HG02623 (cell line): ENCODE measurements around the gene SP110.
"Not testable (repeated sequence)": the region's sequence is repeated elsewhere in the genome, so short reads cannot be mapped to it uniquely, and the experiment has no call there.

Source experiments
- ATAC-seq: cut with Tn5 transposase; IDR thresholded peaks from one replicate; pipeline ENCODE4 v1.9.1; 2021; ENCODE audit warnings: moderate library complexity; ENCODE audit not compliant: unreplicated experiment

SP110 gene

DNA sequence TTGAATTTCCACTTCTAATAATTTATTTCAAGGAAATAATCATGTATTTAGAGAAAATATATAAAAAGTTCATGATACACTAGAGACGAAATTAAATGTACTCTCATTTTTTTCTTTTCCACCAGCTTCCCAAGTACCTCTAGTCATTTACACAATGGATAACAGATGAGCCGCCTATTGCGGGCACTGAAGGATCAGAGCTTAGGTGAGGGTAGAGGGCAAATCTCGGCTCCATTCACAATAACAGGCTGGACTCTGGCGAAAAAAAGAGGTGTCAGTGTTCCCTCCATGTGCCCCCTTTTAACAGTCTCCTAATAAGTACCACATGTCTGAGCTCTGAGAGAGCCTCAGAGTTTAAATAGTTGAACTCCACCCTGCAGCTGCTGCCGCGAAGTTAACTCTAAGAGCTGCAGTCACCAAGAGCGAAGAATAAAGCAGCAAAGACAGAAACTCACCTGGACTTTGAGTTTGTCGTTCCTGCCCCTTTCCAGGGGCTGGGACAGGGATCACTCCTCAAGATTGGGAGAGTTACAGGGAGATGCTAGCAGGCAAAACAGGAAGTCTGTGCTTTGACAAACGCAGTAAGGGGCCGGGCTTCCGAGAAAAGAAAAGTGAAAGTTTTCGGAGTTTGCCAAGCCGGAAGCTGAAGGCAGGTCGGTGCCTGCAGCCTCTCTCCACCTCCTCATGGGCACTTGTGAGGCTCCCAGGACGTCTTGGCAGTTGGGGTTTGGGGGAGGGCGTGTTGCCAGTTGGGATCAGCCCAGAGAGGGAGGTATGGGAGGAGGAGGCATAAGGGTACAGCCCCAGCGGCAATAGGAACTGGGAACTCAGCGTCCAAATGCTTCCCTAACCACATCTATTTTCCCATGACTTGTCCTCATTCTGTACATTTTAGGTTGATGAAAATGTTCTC, at the start of gene SP110:
SP110 (minus strand) TSS at position 566 of the 913 bp plus-strand sequence. CDS start 3,057 bp downstream, outside the sequence.
- peak; percentile 78 for ATAC-seq

DNA sequence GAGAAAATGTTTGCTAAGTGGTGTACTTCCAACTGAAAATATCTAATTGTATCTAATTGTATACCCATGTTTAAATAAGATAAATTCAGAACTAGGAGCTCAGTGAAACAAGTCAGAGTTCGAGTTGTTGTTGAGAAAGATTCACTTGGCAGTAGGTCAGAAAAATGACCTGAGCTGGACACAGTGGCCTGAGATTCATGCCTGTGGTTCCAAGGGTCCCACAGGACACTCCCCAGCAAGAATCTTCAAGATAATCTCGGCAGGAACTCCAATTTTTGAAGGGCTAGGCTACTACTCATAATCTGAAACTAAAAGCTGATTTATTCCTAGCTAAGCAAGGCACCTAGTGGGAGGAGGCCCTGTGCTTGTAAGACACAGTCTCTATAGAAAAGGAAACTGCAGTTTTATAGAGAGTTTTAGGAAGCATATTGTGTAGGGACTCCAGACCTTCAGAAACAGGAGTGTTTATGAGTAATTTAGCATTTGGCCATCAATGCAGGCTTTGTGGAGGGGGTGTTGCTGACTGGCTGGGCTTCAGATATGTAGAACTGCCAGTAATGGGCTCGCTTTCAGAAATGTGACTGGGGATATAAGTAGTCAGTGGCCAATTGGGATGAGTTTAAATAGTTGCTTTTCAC, 48.9 kb upstream of the SP110 start:
- ATAC-seq: peak; percentile 48

DNA sequence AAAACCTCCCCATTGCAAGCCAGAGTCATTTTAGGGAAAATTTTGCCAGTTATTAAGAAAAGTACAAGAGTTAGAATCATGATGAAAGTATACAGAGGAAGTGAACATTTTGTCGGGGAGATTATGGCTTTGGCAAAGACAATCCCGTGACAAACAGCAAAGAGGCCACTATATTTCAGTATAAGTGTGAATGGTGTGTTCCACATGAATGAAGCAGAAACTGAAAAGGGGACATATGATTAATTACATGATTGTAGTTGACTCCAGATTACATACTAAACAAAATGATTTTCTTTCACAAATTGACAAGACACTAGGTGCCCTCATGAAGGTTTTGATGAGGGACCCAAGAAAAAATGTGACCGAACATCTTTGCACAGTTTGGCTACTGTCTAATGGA, 47.8 kb upstream of the SP110 start:
- peak; percentile 56 for ATAC-seq

DNA sequence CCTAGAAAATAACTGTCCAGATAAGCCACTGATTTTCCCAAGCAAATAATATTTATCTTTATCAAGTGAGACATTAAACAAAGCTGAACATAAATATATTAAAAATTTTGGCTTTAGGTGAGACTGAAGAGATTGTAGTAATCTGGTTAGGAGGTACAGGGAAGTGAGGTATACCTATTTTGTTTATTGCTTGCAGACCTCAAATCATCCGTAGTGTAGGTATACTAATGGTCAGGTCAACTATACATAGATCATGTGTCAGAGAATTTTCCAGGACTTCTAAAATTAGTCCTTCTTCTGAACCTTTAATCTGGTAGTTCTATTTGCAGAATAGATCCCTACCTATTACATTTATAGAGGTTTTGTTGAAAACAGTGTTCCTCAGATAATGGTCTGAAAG, 47.3 kb upstream of the SP110 start:
- peak; percentile 19 for ATAC-seq

DNA sequence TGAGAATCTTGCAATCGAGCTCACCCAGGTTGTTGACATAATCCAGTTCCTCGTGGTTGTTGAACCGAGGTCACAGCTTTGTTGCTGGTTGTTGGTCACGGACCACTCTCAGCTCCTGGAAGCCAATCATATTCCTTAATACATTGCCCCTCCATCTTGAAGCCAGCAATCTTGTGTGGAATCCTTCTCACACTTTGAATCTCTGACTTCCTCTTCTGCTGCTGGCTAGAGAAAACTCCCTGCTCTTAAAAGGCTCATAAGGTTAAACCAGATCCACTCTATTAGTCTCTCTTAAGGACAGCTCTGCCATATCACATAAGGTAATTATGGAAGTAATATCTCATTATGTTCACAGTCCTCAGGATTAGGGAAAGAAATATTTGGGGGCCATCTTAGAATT, 46.9 kb upstream of the SP110 start:
- ATAC-seq: no peak

- ATAC-seq: not testable (repeated sequence)
Measured at GRCh38 chr2:230264945-230265344, 45.2 kb upstream of the SP110 start.

DNA sequence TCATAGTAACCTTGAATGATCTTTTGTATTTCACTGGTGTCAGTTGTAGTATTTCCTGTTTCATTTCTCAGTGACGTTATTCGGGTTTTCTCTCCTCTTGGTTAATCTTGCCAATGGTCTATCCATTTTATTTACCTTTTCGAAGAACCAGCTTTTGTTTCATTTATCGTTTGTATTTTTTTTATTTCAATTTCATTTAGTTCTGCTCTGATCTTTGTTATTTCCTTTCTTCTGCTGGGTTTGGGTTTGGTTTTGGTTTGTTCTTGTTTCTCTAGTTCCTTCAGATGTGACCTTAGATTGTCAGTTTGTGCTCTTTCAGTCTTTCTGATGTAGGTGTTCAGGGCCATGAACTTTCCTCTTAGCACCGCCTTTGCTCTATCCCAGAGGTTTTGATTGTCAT, 42.5 kb upstream of the SP110 start:
- no peak for ATAC-seq

DNA sequence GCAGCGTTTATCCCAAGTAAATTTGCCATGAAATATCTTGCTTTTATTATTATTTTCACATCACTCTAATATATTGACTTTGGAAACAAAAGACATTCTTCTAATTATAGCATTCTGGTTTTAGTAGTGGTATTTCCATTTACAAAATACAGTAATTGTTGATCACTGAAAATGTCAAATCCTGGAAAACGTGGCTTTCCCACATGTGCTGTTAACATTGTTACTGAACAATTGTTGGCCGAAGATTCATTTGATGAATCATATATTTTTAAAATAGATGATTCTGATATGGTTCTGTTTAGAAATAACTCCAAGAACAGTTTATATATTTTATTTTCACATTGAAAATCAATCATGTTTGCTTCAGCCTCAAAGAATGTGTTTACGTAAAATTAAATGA, 38.7 kb upstream of the SP110 start:
- ATAC-seq: no peak

GRCh38 chr2:230256733-230257332, 37.0 kb upstream of the SP110 start:
- no peak for ATAC-seq

DNA sequence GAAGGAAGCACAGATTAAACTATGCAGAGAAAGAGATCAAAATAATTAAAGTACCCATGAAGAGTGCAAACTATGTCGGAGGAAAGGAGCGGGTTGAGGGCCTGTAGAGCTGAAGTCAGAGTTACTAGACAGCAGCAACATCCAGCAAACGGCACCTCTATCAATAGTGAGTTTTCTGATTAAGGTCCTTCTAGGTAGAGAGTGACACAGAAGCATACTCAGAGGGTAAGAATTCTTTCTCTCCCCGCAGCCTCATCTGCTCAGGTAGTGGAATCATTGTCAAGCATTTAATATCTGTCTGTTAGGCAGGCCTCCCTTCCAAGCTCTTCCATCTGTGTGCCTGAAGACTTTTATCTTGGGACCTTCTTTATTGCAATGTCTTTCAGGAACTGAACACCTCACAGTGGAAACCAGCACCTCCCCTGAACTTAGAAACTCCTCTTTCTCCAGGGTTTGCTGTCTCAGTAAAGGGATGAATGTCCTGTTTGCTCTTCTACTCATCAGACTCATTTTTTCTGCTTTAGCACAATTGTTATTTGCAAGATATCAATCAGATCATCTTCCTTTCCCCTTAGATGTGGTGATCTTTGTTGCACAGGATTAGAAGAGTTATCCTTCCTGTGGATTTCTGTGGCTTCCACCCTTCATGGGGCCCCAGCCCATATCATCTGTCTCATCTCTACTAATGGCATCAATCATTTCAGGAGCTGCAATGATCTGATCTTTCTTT, 34.5 kb upstream of the SP110 start:
- ATAC-seq: no peak

DNA sequence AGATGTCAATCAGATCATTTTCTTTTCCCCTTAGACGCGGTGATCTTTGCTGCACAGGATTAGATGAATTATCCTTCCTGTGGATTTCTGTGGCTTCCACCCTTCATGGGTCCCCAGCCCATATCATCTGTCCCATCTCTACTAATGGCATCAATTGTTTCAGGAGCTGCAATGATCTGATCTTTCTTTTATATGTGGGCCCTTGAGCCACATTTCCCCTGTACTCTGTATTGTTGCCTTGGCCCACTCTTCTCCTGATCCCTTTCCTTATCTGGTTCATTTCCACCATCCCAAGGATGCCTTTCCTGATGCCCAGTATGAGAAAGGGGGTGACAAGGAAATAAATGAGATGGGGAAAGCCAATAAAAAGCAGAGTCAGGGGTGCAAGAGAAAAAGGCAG, 30.4 kb upstream of the SP110 start:
- ATAC-seq: no peak

GRCh38 chr2:230246206-230246605, 26.4 kb upstream of the SP110 start:
- no peak for ATAC-seq

GRCh38 chr2:230244211-230244610, 24.4 kb upstream of the SP110 start:
- ATAC-seq: no peak

DNA sequence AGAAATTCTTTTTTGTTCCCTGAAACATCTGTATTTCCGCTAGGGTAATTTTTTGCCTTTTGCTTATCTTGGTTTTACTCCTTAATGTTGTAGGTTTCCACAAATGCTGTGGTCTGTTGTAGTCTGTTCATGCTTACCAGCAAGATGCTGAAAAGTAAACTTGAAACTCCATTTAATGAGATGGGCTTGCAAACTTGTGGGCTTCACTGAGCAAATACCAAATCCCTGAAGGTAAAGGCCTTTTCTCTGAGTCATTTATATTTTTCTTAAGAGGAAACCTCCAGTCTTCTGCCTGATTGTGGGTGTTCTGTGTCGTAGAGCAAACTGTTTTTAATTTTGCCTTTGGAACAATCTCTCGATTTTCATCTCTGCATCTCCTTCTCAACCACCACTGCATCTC, 15.1 kb upstream of the SP110 start:
- ATAC-seq: peak; percentile 52

DNA sequence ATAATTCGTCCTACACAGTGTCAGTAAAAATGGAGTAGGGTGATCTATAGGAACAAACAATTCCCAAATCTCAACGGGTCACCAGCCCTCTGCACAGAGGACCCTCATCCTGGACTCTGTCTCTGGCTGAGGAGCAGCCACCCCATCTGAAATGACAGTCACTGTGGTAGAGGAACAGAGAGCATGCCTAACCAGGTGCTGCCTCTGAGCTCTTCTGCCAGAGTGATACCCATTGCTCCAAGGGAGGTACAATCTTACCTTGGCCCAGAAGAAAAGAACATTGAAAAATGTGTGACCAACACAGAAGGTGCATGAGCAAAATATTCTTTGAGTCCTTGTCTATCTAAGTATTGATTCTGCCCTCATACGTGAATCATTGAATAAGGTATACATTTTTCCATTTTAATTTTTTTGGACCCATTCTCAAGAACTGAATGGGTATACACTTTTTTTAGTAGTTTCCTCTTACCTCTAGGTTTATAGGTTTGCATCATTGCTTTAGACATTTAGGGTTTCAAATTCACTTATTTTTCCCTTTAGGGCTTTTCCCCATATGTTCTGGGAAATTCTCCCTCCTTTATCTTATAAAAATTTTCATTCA, 14.4 kb upstream of the SP110 start:
- peak; percentile 43 for ATAC-seq

- ATAC-seq: no peak
Measured at GRCh38 chr2:230231251-230231650, 11.5 kb upstream of the SP110 start.

DNA sequence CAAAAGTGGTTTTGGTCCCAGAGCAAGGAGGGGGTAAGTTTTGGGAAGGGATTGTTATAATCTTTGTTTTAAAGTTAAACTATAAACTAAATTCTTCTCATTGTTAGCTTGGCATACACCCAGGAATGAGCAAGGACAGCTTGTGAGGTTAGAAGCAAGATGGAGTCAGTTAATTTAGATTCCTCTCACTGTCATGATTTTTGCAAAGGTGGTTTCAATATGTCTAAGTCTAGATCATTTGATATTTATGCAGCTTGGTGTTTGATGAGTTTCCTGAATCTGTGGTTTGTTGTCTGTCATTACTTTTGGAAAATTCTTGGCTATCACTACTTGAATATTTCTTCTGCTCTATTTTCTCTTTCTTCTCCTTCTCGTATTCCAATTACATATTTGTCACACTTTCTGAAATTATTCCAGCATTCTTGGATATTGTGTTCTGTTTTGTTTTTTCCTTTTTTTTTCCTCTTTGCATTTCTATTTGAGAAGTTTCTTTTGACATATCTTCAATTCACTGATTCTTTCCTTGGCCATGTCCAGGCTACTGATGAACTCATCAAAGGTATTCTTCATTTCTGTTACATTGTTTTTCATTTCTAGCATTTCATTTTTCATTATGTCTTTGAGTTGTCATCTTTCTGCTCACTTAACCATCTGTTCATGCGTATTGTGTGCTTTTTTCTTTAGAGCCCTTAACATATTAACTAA, 10.9 kb upstream of the SP110 start:
- no peak for ATAC-seq

DNA sequence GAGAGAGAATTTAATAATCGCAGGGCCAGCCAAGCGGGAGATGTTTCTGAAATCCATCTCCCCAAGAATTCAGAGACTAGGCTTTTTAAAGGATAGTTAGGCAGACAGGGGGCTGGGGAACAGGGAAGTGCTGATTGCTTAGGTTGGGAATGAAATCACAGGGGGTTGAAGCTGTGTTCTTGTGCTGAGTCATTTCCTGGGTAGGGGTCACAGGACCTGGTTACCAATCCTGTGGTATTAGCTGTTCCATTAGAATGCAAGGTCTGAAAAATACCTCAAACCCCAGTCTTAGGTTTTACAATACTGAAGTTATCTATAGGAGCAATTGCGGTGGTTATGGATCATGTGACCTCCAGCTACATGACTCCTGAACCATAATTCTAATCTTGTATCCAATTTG, 10.3 kb upstream of the SP110 start:
- ATAC-seq: no peak

GRCh38 chr2:230227216-230227615, 7.4 kb upstream of the SP110 start:
- ATAC-seq: no peak

GRCh38 chr2:230226051-230226551, 6.3 kb upstream of the SP110 start:
- peak; percentile 69 for ATAC-seq
